Measurements from ENCODE around the gene NMB.

The NMB gene

GRCh38 chr15:84609818-84610525 is 48.0 kb downstream of the NMB start:
- FAIRE-seq, result no peak

DNA sequence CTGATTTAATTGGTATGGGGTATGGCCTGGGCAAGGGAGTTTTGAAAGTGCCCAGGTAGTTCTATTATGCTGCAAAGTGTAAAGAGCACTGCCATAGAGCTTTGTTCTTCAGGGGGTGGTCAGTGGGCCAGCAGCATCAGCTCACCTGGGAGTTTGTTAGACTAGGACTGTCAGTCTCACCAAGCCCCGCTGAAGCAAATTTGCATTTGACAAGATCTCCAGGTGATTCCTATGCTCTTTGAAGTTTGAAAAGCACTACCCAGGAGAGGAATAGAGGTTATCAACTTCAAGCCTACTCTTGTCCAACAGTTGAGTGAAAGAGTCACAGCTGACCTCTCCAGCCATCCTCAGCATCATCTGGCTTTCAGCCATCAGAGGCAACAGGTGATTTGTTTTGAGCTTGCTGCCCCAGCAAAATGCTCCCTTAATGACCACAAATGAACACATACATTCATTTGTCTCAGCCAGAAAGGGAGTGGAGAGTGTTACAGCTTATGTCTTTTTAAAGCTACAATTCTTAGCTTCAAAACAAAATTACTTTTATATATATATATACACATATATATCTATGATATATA is 49.2 kb downstream of the NMB start:
- FAIRE-seq, result no peak

GRCh38 chr15:84606653-84607120 is 51.3 kb downstream of the NMB start:
- FAIRE-seq, result no peak

GRCh38 chr15:84605554-84605882 is 52.5 kb downstream of the NMB start:
- FAIRE-seq, result no peak
